K562 (cell line): ENCODE data around the gene LTBP1. TPM values are rescaled to one million over a fixed set of nuclear protein-coding genes. Genes with fewer than 3 reads are reported as not detected.

Source experiments
- ATAC-seq: fragments of 200-7000 bp; cut with Tn5 transposase; 3 replicates; pipeline ENCODE4 v1.9.1; 2020; ENCODE audit warnings: moderate library complexity
- BruUV-seq: library from RNA; stranded (reverse); fragments of 400-500 nt; replicated peaks from 2 replicates; lab custom pipeline; 2021; lab: Mats Ljungman, UMichigan
- CTCF ChIA-PET: fragments of 300-600 bp; formaldehyde crosslinking; extraction: SDS; loops from one replicate; lab custom pipeline; 2021; ENCODE audit warnings: low intra/inter-chr PET ratio; lab: Yijun Ruan, JAX
- POLR2A ChIA-PET: fragments of 300-600, 350-650 bp; sonication (Branson Sonifier 250); formaldehyde crosslinking; extraction: SDS; loops from one replicate; lab custom pipeline; 2021; ENCODE audit warnings: antibody characterized with exemption, inconsistent platforms; lab: Yijun Ruan, JAX
- DNase-seq, 4 experiments: peaks; one replicate each; pipeline versions ENCODE4 v3.0.0 to v3.0.0-alpha.2; 2011 to 2018; ENCODE audit warnings: low spot score in 3 of 4, mixed read lengths in 3 of 4; ENCODE audit errors: extremely low read depth in 1 of 4
- FAIRE-seq: peaks from 2 replicates; lab custom pipeline; 2011; peaks lifted over from hg19 to GRCh38; lab: Jason Lieb, UNC
- H2AFZ ChIP-seq: 2 replicates; pipeline ENCODE4 v1.6.0; 2011; ENCODE audit warnings: low read depth, low read length, control low read depth, inconsistent platforms
- H3K27ac ChIP-seq: fragments of 200-600 bp; 3 replicates; pipeline ENCODE4 v1.8.0; 2011; ENCODE audit warnings: low read depth, mild to moderate bottlenecking, control low read depth, inconsistent platforms, low read length, moderate library complexity, mixed read lengths; ENCODE audit errors: extremely low read depth
- H3K27me3 ChIP-seq, 2 experiments: fragments of 300-600 bp in 1 of 2; 2 replicates in 1 of 2; 3 replicates in 1 of 2; pipeline versions ENCODE4 v1.6.0 to v1.8.0; 2011; ENCODE audit warnings: inconsistent platforms in 2 of 2, low read length in 2 of 2, mild to moderate bottlenecking in 1 of 2, mixed read lengths in 1 of 2, moderate library complexity in 1 of 2; ENCODE audit not compliant: control insufficient read depth in 2 of 2, insufficient read depth in 2 of 2
- H3K36me3 ChIP-seq: fragments of 300-600 bp; 3 replicates; pipeline ENCODE4 v1.8.0; 2011; ENCODE audit warnings: mild to moderate bottlenecking, low read length, inconsistent platforms; ENCODE audit not compliant: control insufficient read depth, insufficient read depth
- H3K4me1 ChIP-seq, 2 experiments: fragments of 200-600 bp in 1 of 2; replicated peaks in 1 of 2; 2 replicates in 1 of 2; 3 replicates in 1 of 2; pipeline versions ENCODE4 v1.5.1 to v1.8.0; 2011; ENCODE audit warnings: inconsistent platforms in 2 of 2, low read length in 2 of 2, mild to moderate bottlenecking in 1 of 2, mixed read lengths in 1 of 2, moderate library complexity in 1 of 2; ENCODE audit not compliant: control insufficient read depth in 2 of 2, insufficient read depth in 2 of 2
- H3K4me2 ChIP-seq: 2 replicates; pipeline ENCODE4 v1.6.1; 2011; ENCODE audit warnings: low read length, control low read depth, inconsistent platforms, mixed read lengths; ENCODE audit not compliant: insufficient read depth
- H3K4me3 ChIP-seq: fragments of 200-600 bp; sonication (generic), shearing (Covaris generic); 2 replicates; pipeline ENCODE4 v1.5.1; 2016; ENCODE audit warnings: control low read depth, inconsistent platforms
- H3K79me2 ChIP-seq: fragments of 200-600 bp; 3 replicates; pipeline ENCODE4 v1.8.0; 2011; ENCODE audit warnings: low read length, inconsistent platforms; ENCODE audit not compliant: control insufficient read depth, insufficient read depth
- H3K9ac ChIP-seq, 2 experiments: 2 replicates each; pipeline versions ENCODE4 v1.6.0 to v1.6.1; 2011; ENCODE audit warnings: low read depth in 2 of 2, low read length in 2 of 2, control low read depth in 1 of 2, inconsistent platforms in 1 of 2, mild to moderate bottlenecking in 1 of 2, mixed read lengths in 1 of 2; ENCODE audit not compliant: insufficient read depth in 1 of 2
- H3K9me1 ChIP-seq: one replicate; pipeline ENCODE4 v1.6.0; 2011; ENCODE audit warnings: inconsistent platforms, mild to moderate bottlenecking, low read length, moderate library complexity; ENCODE audit not compliant: control insufficient read depth, insufficient read depth
- H3K9me3 ChIP-seq: replicated peaks from 2 replicates; pipeline ENCODE4 v1.5.1; 2011; ENCODE audit warnings: low read depth, low read length, inconsistent platforms; ENCODE audit not compliant: control insufficient read depth, insufficient read depth
- H4K20me1 ChIP-seq: replicated peaks from 2 replicates; pipeline ENCODE4 v1.6.1; 2011; ENCODE audit warnings: low read length, inconsistent platforms, mixed read lengths; ENCODE audit not compliant: control insufficient read depth, insufficient read depth
- CREM ChIP-seq: IDR thresholded peaks from 2 replicates; pipeline ENCODE4 v1.6.1; 2014; ENCODE audit warnings: antibody characterized with exemption, low read depth
- HMG20A ChIP-seq: fragments of 450-650 bp; formaldehyde crosslinking; conservative IDR thresholded peaks from 2 replicates; pipeline ENCODE4 v1.4.0; 2020; ENCODE audit warnings: mild to moderate bottlenecking, mixed read lengths
- L3MBTL2 ChIP-seq: fragments of 450-650 bp; IDR thresholded peaks from 2 replicates; pipeline ENCODE4 v1.6.1; 2016; ENCODE audit warnings: mild to moderate bottlenecking, moderate library complexity
- MCM7 ChIP-seq, 2 experiments: fragments of 450-650 bp; IDR thresholded peaks; 2 replicates each; pipeline ENCODE4 v1.6.1; 2016 to 2018
- NFE2L1 ChIP-seq: fragments of 450-650 bp; IDR thresholded peaks from 2 replicates; pipeline ENCODE4 v1.6.1; 2016; ENCODE audit warnings: missing genetic modification characterization, low read depth, mild to moderate bottlenecking, missing compliant biosample characterization, moderate library complexity, borderline replicate concordance
- POLR2AphosphoS2 ChIP-seq: IDR thresholded peaks from 2 replicates; pipeline ENCODE4 v1.6.1; 2012; ENCODE audit warnings: low read length, improper control_type of control experiment
- SIRT6 ChIP-seq: IDR thresholded peaks from one replicate; pipeline ENCODE4 v1.6.1; 2012; ENCODE audit warnings: low read depth, mild to moderate bottlenecking, control low read depth, inconsistent platforms, low read length, moderate library complexity
- SMAD4 ChIP-seq: fragments of 250-450 bp; sonication (Bioruptor Pico); conservative IDR thresholded peaks from 2 replicates; pipeline ENCODE4 v1.8.0; 2021; ENCODE audit warnings: inconsistent platforms, mild to moderate bottlenecking, moderate library complexity
- TFAM ChIP-seq: fragments of 250-450 bp; sonication (Bioruptor Pico); conservative IDR thresholded peaks from 2 replicates; pipeline ENCODE4 v1.5.0; 2021; ENCODE audit warnings: mild to moderate bottlenecking, moderate library complexity
- ZBTB7A ChIP-seq: IDR thresholded peaks from 2 replicates; pipeline ENCODE4 v1.6.1; 2011; ENCODE audit warnings: low read depth, mild to moderate bottlenecking, low read length, moderate library complexity, borderline replicate concordance; ENCODE audit not compliant: control insufficient read depth
- ZFX ChIP-seq: sonication (generic); formaldehyde crosslinking; IDR thresholded peaks from 2 replicates; pipeline ENCODE4 v1.8.0; 2022; ENCODE audit warnings: mild to moderate bottlenecking, missing genetic modification reagents, moderate library complexity
- WGBS: fragments of 100-300 bp; shearing (Covaris generic); methylation state at CpG from one replicate; pipeline ENCODE4 v1.1.6; 2016; ENCODE audit warnings: low coverage, mixed read lengths; ENCODE audit not compliant: insufficient coverage; ENCODE audit errors: missing lambda C conversion rate; 5-methylcytosine and 5-hydroxymethylcytosine counted together
- in situ Hi-C: fragments of 300-500 bp; cut with MboI; formaldehyde crosslinking; loops from 4 replicates; pipeline ENCODE4 v1.15.0; 2018; ENCODE audit warnings: inconsistent platforms, mixed read lengths
- intact Hi-C: fragments of 100-400 bp; cut with micrococcal nuclease; formaldehyde crosslinking; loops from 2 replicates; pipeline ENCODE4 v1.14.2; 2022
- polyA plus RNA-seq, 8 experiments: library from polyadenylated mRNA; depleted of rRNA in 4 of 8; stranded (reverse) in 5 of 8; unstranded in 3 of 8; fragments of >200 nt; fragmentation: Nextera tagmentation in 2 of 8; fragmentation: Illumina TruSeq in 1 of 8; extraction: Ambion mirVana in 2 of 8; extraction: Trizol in 1 of 8; gene quantifications; 2 replicates each; pipeline versions ENCODE4 v1.2.1 to v1.2.3, GENCODE V29; 2011 to 2014; ENCODE audit warnings: inconsistent platforms in 1 of 8, missing spikeins in 1 of 8
- total RNA-seq, 7 experiments: library from RNA; depleted of rRNA in 6 of 7; stranded (reverse); fragments of >200 nt in 6 of 7; fragmentation: Illumina TruSeq in 2 of 7; extraction: Trizol in 2 of 7; gene quantifications; 2 replicates each; pipeline versions ENCODE4 v1.2.1 to v1.2.3, GENCODE V29; 2011 to 2021; ENCODE audit warnings: low replicate concordance in 1 of 7
- TF ChIP-seq, protein P1 (sequence below): IDR thresholded peaks from 2 replicates; pipeline ENCODE4 v1.6.1; 2012; ENCODE audit warnings: low read depth, low read length, improper control_type of control experiment, borderline replicate concordance

LTBP1 gene
- total and polyA plus RNA-seq, 9 of the 15 experiments (the other 6 are each of a cell fraction or from before 2014, with no cell fraction given) = 3.6 to 16.4 (median 8.5) TPM

DNA sequence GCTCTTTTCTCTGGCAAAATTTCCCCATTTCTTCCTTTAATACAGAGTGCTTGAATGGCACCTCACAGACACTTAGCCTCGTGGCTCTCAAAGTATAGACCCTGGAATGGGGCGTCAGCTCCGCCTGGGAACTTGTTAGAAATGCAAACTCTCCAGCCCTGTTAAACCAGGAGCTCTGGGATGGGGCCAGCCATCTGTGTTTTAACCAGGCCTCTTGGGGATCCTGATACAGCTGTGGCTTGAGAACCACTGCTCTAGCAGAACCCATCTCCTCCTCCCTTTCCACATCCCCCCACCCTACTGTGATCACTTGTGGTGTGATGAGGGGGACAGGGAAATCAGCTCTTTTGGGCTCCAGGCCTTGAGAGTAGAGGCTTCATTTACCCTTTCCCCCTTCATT lies 15.9 kb downstream of the LTBP1 start (continued):
- TF ChIP-seq POLR2AphosphoS2 = no peak
- TF ChIP-seq TFAM (CRISPR knock-in tag) = no peak
- TF ChIP-seq, all 486 proteins: peak for 0

DNA sequence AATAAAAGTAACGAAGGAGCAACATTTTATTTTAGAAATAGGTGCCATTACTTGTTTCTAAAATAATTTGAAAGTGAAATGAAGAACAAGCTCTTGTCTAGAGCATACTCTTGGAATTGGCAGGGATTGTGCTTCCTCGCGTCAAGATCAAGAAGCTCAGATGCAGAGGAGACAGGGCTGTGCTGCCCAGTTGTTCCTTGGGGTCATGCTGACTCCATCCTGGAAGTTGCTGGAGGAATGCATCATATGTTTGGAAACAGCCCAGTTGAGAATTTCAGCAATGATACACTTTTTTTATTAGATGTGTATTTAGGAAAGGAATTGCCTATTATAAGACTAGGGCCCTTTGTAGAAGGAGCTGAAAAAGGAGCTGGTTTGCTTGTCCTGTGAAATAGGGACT lies 17.2 kb downstream of the LTBP1 start:
- Histone ChIP-seq H3K79me2 (peaks cover 10% of the 10 kb centered on the region; the same call in 1 of the 3 replicates), H2AFZ (no peak overlapping the region), H3K36me3 (no peaks in the 10 kb centered on the region)
- in situ Hi-C loops (no loop called here), intact Hi-C loops (loop anchor here (5.0 kb wide), 1 partner anchor 58 kb away; no protein-coding TSS in a partner anchor)
- ChIA-PET POLR2A (interaction anchor here (0.7 kb wide), 1 partner anchor 649 kb away, joined by 3 read pairs; no protein-coding TSS in a partner anchor), CTCF (no interaction called here)
- BruUV-seq = no TSS peak
- WGBS = 85% methylated on average over 3 of the region's 3 CpGs
- TF ChIP-seq HMG20A (CRISPR knock-in tag) = no peak
- no peak for TF ChIP-seq MCM7 (IDR thresholded peaks at IDR 0.05)
- TF ChIP-seq ZBTB7A = no peak
- no peak for TF ChIP-seq SIRT6
- no peak for TF ChIP-seq SMAD4 (CRISPR knock-in tag)
- TF ChIP-seq ZFX (CRISPR knock-in tag) = no peak
- TF ChIP-seq, protein P1, sequence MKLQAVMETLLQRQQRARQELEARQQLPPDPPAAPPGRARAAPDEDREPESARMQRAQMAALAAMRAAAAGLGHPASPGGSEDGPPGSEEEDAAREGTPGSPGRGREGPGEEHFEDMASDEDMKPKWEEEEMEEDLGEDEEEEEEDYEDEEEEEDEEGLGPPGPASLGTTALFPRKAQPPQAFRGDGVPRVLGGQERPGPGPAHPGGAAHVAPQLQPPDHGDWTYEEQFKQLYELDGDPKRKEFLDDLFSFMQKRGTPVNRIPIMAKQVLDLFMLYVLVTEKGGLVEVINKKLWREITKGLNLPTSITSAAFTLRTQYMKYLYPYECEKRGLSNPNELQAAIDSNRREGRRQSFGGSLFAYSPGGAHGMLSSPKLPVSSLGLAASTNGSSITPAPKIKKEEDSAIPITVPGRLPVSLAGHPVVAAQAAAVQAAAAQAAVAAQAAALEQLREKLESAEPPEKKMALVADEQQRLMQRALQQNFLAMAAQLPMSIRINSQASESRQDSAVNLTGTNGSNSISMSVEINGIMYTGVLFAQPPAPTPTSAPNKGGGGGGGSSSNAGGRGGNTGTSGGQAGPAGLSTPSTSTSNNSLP = no peak
- no peak for TF ChIP-seq L3MBTL2
- no peak for TF ChIP-seq CREM
- no peak for TF ChIP-seq NFE2L1 (tag)
- TF ChIP-seq, all 486 proteins: peak for 0
- Histone ChIP-seq H3K27me3 (no peaks in the 10 kb centered on the region), H3K4me1 (peaks cover 6 to 17% of the 10 kb centered on the region in 2 experiments; a peak in 4 of 5 replicates), H3K27ac (no peak overlapping the region), H4K20me1 (no peaks in the 10 kb centered on the region), H3K4me3 (no peak overlapping the region), H3K9me1 (no peaks in the 10 kb centered on the region), H3K4me2 (no peak overlapping the region), H3K9me3 (no peaks in the 10 kb centered on the region), H3K9ac (no peak overlapping the region)
- DNase-seq (no peak), FAIRE-seq (no peak), ATAC-seq (no peak)
